Measurements from ENCODE around the gene DUSP5. TPM values are rescaled to one million over a fixed set of nuclear protein-coding genes. Genes with fewer than 3 reads are reported as not detected.

Gene DUSP5
- polyA plus RNA-seq, 3 donors, result 10.8 to 13.9 (median 11.7) TPM

DNA sequence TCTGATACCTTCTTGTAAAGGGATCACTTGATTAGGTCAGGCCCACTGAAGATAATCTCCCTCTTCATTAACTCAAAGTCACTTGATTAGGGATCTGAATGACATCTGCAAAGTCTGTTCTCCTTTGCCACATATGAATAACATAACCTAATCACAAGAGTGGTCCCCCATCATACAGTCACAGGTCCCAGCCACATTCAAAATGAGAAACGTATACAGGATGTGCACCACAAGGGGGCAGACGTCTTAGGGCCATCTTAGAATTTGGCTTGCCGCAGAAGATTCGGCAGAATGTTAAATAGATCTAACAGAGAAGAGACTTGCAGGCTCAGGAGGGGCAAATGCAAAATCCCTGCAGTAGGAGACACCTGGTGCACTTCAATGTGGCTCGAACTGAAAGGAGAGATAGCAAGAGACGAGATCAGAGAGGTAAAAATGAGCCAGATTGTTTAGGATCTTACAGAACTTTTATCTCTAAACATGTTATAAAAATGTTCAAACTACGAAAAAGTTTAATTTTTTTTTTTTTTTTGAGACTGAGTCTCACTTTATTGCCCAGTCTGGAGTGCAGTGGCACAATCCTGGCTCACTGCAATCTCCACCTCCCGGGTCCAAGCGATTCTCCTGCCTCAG lies 59.4 kb downstream of the DUSP5 start:
- peak in 1 of 11 donors; percentile 18 for DNase-seq (ENCODE audit: extremely low read depth in 1 of 11, low read depth in 9 of 11, low spot score in 4 of 11)

DNA sequence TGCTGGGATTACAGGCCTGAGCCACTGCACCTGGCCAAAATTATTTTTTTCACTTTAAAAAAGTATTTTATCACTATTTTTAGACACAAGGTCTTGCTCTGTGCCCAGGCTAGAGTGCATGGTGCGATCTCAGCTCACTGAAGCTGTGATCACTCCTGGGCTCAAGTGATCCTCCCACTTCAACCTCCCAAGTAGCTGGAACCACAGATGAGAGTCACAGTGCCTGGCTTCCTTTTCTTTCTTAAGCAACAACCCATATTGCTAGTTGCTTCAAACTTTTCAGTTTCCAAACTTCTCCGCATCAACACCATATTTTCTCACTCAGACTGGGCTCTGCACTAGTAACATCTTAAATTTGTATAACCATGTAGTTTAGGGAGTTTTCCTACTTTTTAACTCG lies 60.3 kb downstream of the DUSP5 start:
- DNase-seq (ENCODE audit: extremely low read depth in 1 of 11, low read depth in 9 of 11, low spot score in 4 of 11), result no peak

DNA sequence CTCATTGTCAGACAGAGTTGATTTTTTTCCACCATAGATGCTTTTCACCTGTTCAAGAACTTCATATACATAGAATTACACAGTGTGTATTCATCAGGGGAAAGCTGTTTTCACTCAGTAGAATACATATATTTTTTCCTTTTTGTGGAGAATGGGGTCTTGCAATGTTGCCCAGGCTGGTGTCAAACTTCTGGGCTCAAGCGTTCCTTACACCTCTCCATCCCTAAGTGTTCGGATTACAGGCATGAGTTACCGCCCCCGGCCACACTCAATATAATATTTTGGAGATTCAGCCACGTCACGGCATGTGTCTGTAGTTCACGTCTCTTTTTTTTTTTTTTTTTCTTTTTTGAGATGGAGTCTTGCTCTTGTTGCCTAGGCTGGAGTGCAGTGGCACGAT lies 62.3 kb downstream of the DUSP5 start:
- DNase-seq (ENCODE audit: extremely low read depth in 1 of 11, low read depth in 9 of 11, low spot score in 4 of 11), result no peak

Other genes with a start within 250 kb of the DUSP5 start
- 10 to 100 TPM; 49.0 to 53.0 (median 52.1) TPM for gene SMNDC1, start 193.0 kb upstream of the DUSP5 start, polyA plus RNA-seq (ENCODE audit: insufficient read length in 3 of 3)
- 100 to 1,000 TPM in 1 of 3 donors, 10 to 100 TPM in 2; 80.8 to 112 (median 93.2) TPM for gene SMC3, start 69.8 kb downstream of the DUSP5 start, polyA plus RNA-seq (ENCODE audit: insufficient read length in 3 of 3)
- 1 to 10 TPM; 4.9 to 7.9 (median 6.1) TPM for gene RBM20, start 146.4 kb downstream of the DUSP5 start, polyA plus RNA-seq (ENCODE audit: insufficient read length in 3 of 3)